Fibroblast of skin of back (primary cell): ENCODE measurements around the gene XRRA1.
"Not testable (repeated sequence)": the region's sequence is repeated elsewhere in the genome, so short reads cannot be mapped to it uniquely, and the experiment has no call there.

Experiments
- DNase-seq: peaks from one replicate; pipeline ENCODE4 v3.0.0-alpha.2; 2013

XRRA1 gene

DNA sequence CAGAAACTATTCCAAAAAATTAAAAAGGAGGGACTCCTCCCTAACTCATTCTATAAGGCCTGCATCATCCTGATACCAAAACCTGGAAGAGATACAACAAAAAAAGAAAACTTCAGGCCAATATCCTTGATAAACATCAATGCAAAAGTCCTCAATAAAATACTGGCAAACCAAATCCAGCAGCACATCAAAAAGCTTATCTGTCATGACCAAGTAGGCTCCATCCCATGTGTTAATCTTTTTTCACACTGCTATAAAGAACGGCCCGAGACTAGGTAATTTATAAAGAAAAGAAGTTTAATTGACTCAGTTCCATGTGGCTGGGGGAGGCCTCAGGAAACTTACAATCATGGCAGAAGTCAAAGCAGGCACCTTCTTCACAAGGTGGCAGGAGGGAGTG lies 123.3 kb downstream of the XRRA1 start:
- DNase-seq = not testable (repeated sequence)

DNA sequence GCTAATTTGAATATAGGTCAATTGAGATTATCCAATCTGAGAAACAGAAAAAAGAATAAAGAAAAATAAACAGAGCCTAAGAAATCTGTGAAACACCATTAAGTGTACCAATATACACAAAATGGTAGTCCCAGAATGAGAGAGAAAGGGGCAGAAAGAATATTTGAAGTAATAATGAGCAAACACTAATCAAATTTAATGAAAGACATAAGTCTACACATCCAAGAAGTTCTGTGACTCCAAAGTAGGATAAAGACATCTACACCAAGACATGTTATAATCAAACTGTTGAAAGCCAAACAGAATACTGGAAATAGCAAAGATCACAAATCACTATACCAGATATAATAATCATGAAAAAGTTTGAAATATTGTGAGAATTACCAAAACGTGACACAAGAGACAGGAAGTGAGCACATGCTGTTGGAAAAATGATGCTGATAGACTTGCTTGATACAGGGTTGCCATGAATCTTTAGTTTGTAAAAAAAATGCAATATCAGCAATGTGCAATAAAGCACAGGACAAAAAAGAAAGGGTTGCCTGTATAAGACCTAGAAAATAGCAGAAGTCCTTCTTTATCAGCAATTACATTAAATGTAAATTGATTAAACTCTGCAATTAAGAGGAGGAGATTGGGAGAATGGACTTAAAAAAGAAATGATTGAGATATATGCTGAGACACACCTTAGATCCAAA lies 124.5 kb downstream of the XRRA1 start:
- DNase-seq = no peak

DNA sequence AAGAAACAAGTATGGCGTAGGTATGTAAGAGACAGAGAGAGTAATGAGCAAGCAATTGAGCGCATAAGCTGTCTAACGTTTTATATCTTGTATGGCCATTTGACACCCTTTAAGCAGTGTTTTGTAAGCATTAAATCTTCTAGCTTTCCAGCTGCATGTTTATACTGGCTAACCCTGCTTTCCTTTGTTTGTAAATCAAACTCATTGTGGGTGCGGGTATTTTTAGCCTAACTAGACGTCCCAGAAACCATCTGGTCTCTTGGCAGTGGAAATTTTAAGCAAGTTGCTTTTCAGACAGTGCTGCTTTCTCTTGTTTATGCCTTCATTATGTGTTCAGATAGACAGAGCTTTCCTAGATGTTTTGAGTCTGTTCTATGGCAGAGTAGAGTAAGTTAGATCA lies 126.7 kb downstream of the XRRA1 start:
- peak; percentile 32 for DNase-seq

DNA sequence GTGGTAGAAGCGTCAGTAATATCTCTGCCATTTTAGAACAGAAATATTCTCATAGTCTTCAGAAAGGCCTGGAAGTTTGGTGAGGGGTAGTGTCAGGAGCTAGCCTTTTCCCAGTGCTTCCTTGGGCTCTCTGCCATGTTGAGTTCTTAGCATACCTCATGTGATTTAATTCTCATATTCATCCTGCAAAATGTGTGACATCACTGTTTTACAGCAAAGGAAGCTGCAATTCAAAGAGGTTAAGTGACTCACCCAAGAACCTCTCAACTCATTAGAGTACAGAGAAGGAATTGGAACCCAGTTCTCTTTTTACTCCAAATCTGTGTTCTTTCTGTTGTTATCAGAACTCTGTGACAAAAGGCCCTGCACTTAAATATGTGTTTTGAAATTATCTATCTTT lies 128.1 kb downstream of the XRRA1 start:
- peak; percentile 94 for DNase-seq

DNA sequence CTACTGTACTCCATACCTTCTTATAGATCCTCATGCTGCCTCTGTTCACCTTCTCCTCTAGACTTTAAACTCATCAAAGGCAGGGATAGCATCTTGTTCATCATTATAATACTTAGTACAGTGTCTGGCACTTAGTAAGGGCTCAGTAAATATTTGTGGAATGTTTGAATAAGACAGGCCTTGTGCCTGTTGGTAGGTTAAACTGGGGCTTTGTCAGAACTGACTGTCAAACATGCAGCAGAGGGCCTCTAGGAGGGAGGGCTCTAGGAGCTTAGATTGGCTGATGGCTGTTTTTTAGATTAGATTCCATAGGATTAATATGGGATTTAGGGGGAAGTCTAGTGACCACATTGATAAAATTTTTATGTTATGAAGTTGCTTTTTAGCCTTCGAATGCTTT lies 129.5 kb downstream of the XRRA1 start:
- peak; percentile 62 for DNase-seq

DNA sequence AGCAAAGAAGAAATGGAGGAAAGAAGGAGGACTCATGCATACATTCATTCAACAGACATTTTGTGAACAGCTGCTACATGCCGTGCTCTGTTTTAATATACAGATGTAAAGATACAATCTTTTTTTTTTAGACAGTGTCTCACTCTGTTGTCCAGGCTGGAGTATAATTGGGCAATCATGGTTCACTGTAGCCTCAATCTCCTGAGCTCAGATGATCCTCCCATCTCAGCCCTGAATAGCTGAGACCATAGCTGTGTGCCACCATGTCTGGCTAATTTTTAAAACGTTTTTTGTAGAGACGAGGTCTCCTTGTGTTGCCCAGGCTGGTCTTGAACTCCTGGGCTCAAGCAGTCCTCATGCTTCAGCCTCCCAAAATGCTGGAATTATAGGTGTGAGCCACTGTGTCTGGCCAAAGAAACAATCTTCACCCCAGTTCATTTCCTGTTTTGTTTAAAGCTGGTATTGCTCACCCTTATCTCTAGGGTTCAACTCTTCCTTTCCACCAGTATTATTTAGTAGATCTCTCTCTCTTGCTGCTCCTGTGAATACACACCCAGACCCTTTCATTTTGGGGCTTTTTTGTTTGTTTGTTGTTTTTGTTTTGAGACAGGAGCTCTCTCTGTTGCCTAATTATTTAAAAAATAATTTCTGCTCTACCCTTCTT lies 130.5 kb downstream of the XRRA1 start:
- DNase-seq = no peak

DNA sequence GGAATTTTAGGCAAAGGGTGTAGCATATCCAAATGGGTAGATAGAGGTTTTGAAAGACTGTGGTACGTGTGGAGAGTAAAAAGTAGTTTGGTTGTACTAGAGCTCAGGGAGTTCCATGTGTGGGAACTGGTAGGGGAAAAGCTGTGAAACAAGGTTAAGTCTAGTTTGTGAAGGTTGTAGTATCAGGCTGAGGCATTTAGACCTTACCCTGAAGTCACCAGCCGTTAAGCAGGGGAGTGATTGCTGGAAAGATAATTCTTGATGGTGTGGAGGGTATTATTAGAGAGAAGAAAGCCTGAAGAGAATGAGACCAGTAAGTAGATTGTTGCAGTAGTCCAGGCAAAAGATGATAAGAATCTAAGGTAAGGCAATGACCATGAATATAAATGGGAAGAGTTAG lies 132.2 kb downstream of the XRRA1 start:
- no peak for DNase-seq

DNA sequence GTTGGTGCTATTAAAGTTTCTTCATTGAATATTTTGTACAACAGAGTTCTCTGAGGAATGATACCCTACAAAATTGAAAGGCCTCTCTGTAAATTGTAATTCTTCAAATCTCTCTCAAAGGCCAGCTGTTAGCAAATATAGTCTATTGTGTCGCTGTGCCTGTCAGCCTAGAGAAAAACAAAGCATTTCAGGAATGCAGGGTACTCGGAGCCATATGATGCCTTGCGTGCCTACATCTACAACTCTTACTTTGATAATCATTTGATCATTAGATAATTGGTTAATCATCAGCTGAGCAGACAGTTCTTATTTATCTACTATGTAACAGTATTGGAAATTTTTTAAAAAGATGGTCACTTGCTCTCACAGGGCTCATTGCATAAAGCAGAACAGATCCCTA lies 132.9 kb downstream of the XRRA1 start:
- DNase-seq = no peak

DNA sequence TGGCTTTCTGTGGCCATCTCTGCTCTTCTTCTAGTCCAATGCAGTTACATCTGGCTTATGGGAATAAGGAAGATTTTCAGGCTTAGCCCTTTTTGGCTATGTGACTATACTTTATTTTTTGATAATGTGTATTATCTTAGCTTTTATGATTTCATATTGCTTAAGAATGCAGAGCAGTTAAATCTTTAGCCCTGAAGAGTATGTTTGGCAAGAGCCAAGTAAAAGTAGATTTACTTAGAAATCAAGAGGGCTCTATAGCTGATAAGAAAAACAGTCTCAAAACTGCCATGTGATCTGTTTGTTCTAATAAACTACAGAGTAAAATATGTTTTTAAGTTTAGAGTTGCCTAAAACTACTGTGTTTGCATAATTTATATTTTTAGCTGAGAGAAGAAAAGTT lies 139.1 kb downstream of the XRRA1 start:
- no peak for DNase-seq

DNA sequence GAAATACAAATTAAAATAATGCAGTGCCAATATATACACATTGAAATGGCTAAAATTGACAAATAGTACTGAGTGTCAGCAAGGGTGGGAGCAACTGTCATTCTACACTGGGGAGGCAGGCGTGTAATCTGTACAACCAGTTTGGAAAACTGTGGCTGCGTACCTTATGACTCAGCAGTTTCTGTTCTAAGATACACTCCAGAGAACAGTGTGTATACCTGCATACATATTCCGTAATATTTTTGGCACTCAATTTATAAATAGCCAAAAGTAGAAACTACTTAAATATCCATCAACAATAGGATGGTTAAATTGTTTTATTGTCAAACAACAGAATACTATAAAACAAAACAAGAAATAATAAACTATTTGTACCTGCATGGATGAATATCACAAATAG lies 142.6 kb downstream of the XRRA1 start:
- DNase-seq = no peak

DNA sequence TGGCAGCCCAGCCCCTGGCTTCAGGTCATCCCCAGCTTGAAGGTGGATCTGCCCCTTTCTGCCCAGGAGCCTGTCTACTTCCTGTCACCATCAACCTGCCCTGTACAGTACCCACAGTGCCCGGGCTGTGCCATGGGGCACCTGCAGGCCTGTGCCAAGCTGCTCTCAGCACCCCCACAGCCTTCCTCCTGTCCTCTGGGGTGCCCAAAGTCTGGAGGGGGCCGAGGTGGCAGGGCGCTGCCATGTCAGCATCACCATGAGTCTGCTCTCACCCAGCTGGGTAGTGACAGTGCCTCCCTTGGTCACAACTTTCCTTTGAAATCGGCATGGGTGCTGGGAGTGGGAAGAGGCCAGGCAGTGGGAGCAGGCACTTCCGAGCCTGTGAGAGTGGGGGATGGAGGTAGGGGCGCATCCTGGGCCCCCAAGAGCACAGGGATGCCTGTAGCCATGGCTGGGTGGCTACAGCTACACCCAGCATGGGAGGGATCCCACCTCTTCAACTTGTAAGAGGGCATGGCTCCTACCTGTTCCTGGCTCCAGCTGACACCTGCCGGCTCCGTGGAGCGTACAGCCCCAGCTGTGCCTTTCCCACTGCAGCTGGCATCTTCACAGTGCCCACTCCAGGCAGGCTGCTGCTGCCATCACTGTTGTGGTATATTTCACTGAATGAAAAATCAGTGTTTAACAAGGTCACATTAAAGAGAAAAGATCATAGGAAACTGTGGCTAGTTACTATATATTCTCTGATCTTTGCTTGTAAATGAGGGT lies 157.4 kb downstream of the XRRA1 start:
- no peak for DNase-seq
